SK-N-SH (cell line): ENCODE results near the gene WARS2.

Source experiments
- CHD2 ChIP-seq: fragments of 150-350 bp; IDR thresholded peaks from 2 replicates; pipeline ENCODE4 v1.6.1; 2018; ENCODE audit warnings: low read length; ENCODE audit not compliant: partially characterized antibody
- EZH2phosphoT487 ChIP-seq: fragments of 200-600 bp; sonication (generic); IDR thresholded peaks from 2 replicates; pipeline ENCODE4 v1.6.1; 2017; ENCODE audit warnings: low read depth, mixed run types, mild to moderate bottlenecking, antibody characterized with exemption, moderate library complexity, borderline replicate concordance
- NRF1 ChIP-seq: IDR thresholded peaks from 2 replicates; pipeline ENCODE4 v1.6.1; 2012; ENCODE audit warnings: low read depth, mild to moderate bottlenecking, low read length
- RCOR1 ChIP-seq: fragments of 150-350 bp; IDR thresholded peaks from 2 replicates; pipeline ENCODE4 v1.6.1; 2017; ENCODE audit warnings: antibody characterized with exemption, low read length
- SIN3A ChIP-seq: IDR thresholded peaks from 2 replicates; pipeline ENCODE4 v1.6.1; 2012; ENCODE audit warnings: low read depth, mild to moderate bottlenecking, low read length, moderate library complexity, borderline replicate concordance
- TF ChIP-seq, protein P1 (sequence below): fragments of 200-600 bp; sonication (generic); IDR thresholded peaks from 2 replicates; pipeline ENCODE4 v1.6.1; 2017; ENCODE audit warnings: antibody characterized with exemption, mild to moderate bottlenecking, moderate library complexity
- TF ChIP-seq, protein P2 (sequence below): fragments of 150-350 bp; IDR thresholded peaks from 2 replicates; pipeline ENCODE4 v1.6.1; 2017; ENCODE audit warnings: antibody characterized with exemption, low read length, low read depth, borderline replicate concordance

DNA sequence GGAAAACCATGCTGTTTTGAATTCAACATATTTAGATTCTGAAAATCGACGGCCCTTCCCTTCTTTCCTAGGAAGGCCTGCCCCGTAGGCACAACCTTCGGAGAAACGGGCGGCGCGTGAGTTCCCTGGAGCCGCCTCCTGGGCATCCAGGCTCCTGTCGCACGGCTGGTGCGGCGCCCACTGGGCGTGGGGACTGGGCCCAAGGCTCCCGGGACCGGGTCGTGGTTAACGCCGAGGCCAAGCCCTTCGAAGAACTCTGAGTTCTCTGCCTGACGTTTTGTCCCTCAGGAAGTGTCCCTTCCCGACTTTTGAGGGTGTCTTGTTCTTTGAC is 133.1 kb downstream of the WARS2 start:
- TF ChIP-seq, protein P1, sequence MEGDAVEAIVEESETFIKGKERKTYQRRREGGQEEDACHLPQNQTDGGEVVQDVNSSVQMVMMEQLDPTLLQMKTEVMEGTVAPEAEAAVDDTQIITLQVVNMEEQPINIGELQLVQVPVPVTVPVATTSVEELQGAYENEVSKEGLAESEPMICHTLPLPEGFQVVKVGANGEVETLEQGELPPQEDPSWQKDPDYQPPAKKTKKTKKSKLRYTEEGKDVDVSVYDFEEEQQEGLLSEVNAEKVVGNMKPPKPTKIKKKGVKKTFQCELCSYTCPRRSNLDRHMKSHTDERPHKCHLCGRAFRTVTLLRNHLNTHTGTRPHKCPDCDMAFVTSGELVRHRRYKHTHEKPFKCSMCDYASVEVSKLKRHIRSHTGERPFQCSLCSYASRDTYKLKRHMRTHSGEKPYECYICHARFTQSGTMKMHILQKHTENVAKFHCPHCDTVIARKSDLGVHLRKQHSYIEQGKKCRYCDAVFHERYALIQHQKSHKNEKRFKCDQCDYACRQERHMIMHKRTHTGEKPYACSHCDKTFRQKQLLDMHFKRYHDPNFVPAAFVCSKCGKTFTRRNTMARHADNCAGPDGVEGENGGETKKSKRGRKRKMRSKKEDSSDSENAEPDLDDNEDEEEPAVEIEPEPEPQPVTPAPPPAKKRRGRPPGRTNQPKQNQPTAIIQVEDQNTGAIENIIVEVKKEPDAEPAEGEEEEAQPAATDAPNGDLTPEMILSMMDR = no peak
- no peak for TF ChIP-seq SIN3A
- TF ChIP-seq EZH2phosphoT487 = no peak; the same call in 1 of the 2 replicates
- TF ChIP-seq, protein P2, sequence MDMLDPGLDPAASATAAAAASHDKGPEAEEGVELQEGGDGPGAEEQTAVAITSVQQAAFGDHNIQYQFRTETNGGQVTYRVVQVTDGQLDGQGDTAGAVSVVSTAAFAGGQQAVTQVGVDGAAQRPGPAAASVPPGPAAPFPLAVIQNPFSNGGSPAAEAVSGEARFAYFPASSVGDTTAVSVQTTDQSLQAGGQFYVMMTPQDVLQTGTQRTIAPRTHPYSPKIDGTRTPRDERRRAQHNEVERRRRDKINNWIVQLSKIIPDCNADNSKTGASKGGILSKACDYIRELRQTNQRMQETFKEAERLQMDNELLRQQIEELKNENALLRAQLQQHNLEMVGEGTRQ = no peak
- TF ChIP-seq CHD2 = no peak
- no peak for TF ChIP-seq RCOR1
- no peak for TF ChIP-seq NRF1
